ENCODE measurements around the gene HSP90B1. TPM values are rescaled to one million over a fixed set of nuclear protein-coding genes. Genes with fewer than 3 reads are reported as not detected.

HSP90B1 gene
- total RNA-seq, 1 experiment from 2014 or later = 864 TPM

DNA sequence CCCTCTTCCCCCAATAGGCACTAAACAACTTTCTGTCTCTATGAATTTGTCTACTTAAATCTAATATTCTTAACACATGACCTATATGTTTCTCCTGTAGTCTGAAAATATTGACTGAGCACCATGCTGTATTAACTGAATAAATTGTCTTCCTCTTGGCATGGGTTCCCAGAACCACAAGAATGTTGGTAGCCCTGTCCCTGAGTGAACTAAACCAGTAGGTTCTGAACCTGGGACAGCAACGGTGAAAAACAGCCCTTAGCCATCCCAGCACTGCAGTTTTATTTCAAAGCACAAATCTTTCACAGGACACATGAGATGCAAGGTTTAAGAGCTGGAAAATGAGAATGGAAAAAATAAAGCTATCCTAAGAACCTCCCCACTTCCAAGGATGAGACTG, 20.4 kb upstream of the HSP90B1 start:
- no peak overlapping the region for H3K27ac Mint-ChIP-seq
- H3K4me3 Mint-ChIP-seq = no peak overlapping the region
- H3K4me1 Mint-ChIP-seq = peaks cover 6% of the 10 kb centered on the region
- TF ChIP-seq ZNF317 (CRISPR knock-in tag; IDR thresholded peaks at IDR 0.05; ENCODE audit: borderline replicate concordance, low read depth) = no peak
- no peak for TF ChIP-seq SOX15 (CRISPR knock-in tag; IDR thresholded peaks at IDR 0.05)
- no peak for TF ChIP-seq ETV6 (CRISPR knock-in tag; IDR thresholded peaks at IDR 0.05)
- TF ChIP-seq, protein P1, sequence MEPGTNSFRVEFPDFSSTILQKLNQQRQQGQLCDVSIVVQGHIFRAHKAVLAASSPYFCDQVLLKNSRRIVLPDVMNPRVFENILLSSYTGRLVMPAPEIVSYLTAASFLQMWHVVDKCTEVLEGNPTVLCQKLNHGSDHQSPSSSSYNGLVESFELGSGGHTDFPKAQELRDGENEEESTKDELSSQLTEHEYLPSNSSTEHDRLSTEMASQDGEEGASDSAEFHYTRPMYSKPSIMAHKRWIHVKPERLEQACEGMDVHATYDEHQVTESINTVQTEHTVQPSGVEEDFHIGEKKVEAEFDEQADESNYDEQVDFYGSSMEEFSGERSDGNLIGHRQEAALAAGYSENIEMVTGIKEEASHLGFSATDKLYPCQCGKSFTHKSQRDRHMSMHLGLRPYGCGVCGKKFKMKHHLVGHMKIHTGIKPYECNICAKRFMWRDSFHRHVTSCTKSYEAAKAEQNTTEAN (CRISPR knock-in tag; IDR thresholded peaks at IDR 0.05) = no peak
- no peak for TF ChIP-seq ZNF138 (CRISPR knock-in tag; conservative IDR thresholded peaks at IDR 0.05)
- no peak for TF ChIP-seq ZNF416 (CRISPR knock-in tag; IDR thresholded peaks at IDR 0.05)
- TF ChIP-seq ELF4 (CRISPR knock-in tag; IDR thresholded peaks at IDR 0.05; ENCODE audit: low read depth) = no peak
- no peak for TF ChIP-seq ZNF423 (CRISPR knock-in tag; IDR thresholded peaks at IDR 0.05)
- TF ChIP-seq, protein P2, sequence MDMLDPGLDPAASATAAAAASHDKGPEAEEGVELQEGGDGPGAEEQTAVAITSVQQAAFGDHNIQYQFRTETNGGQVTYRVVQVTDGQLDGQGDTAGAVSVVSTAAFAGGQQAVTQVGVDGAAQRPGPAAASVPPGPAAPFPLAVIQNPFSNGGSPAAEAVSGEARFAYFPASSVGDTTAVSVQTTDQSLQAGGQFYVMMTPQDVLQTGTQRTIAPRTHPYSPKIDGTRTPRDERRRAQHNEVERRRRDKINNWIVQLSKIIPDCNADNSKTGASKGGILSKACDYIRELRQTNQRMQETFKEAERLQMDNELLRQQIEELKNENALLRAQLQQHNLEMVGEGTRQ (CRISPR knock-in tag; IDR thresholded peaks at IDR 0.05) = no peak
- no peak for TF ChIP-seq SMAD4 (CRISPR knock-in tag; IDR thresholded peaks at IDR 0.05)
- TF ChIP-seq, protein P3, sequence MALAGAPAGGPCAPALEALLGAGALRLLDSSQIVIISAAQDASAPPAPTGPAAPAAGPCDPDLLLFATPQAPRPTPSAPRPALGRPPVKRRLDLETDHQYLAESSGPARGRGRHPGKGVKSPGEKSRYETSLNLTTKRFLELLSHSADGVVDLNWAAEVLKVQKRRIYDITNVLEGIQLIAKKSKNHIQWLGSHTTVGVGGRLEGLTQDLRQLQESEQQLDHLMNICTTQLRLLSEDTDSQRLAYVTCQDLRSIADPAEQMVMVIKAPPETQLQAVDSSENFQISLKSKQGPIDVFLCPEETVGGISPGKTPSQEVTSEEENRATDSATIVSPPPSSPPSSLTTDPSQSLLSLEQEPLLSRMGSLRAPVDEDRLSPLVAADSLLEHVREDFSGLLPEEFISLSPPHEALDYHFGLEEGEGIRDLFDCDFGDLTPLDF (CRISPR knock-in tag; IDR thresholded peaks at IDR 0.05) = no peak
- TF ChIP-seq, protein P4, sequence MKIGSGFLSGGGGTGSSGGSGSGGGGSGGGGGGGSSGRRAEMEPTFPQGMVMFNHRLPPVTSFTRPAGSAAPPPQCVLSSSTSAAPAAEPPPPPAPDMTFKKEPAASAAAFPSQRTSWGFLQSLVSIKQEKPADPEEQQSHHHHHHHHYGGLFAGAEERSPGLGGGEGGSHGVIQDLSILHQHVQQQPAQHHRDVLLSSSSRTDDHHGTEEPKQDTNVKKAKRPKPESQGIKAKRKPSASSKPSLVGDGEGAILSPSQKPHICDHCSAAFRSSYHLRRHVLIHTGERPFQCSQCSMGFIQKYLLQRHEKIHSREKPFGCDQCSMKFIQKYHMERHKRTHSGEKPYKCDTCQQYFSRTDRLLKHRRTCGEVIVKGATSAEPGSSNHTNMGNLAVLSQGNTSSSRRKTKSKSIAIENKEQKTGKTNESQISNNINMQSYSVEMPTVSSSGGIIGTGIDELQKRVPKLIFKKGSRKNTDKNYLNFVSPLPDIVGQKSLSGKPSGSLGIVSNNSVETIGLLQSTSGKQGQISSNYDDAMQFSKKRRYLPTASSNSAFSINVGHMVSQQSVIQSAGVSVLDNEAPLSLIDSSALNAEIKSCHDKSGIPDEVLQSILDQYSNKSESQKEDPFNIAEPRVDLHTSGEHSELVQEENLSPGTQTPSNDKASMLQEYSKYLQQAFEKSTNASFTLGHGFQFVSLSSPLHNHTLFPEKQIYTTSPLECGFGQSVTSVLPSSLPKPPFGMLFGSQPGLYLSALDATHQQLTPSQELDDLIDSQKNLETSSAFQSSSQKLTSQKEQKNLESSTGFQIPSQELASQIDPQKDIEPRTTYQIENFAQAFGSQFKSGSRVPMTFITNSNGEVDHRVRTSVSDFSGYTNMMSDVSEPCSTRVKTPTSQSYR (CRISPR knock-in tag; IDR thresholded peaks at IDR 0.05) = no peak
- TF ChIP-seq, protein P5, sequence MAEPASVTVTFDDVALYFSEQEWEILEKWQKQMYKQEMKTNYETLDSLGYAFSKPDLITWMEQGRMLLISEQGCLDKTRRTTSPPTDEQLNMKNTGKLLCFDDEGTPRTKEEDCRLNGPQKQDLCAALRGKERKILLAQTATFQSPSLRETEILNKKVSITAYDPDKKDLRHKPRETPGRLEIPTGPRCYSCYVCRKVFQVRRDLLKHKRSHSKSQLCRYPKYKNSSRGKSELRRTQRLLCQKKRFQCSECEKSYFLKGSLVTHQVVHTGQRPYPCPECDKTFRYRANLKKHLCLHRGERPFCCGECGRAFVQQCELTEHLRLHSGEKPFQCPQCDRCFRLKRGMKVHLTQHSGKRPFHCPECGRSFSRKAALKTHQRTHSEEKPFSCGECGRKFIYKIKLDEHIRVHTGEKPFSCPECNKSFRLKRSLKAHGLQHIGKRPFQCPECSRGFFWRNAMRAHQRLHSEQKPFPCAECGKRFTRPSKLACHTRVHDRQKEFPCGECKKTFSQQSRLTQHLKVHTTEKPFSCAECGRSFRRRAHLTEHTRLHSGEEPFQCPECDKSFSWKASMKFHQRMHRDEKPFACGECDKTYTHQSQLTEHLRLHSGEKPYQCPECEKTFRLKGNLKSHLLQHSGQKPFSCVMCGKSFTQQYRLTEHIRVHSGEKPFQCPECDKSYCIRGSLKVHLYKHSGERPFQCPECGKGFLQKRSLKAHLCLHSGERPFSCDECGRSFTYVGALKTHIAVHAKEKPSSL (CRISPR knock-in tag; conservative IDR thresholded peaks at IDR 0.05) = no peak
- TF ChIP-seq, protein P6, sequence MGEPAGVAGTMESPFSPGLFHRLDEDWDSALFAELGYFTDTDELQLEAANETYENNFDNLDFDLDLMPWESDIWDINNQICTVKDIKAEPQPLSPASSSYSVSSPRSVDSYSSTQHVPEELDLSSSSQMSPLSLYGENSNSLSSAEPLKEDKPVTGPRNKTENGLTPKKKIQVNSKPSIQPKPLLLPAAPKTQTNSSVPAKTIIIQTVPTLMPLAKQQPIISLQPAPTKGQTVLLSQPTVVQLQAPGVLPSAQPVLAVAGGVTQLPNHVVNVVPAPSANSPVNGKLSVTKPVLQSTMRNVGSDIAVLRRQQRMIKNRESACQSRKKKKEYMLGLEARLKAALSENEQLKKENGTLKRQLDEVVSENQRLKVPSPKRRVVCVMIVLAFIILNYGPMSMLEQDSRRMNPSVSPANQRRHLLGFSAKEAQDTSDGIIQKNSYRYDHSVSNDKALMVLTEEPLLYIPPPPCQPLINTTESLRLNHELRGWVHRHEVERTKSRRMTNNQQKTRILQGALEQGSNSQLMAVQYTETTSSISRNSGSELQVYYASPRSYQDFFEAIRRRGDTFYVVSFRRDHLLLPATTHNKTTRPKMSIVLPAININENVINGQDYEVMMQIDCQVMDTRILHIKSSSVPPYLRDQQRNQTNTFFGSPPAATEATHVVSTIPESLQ (CRISPR knock-in tag; IDR thresholded peaks at IDR 0.05) = no peak
- TF ChIP-seq, protein P7, sequence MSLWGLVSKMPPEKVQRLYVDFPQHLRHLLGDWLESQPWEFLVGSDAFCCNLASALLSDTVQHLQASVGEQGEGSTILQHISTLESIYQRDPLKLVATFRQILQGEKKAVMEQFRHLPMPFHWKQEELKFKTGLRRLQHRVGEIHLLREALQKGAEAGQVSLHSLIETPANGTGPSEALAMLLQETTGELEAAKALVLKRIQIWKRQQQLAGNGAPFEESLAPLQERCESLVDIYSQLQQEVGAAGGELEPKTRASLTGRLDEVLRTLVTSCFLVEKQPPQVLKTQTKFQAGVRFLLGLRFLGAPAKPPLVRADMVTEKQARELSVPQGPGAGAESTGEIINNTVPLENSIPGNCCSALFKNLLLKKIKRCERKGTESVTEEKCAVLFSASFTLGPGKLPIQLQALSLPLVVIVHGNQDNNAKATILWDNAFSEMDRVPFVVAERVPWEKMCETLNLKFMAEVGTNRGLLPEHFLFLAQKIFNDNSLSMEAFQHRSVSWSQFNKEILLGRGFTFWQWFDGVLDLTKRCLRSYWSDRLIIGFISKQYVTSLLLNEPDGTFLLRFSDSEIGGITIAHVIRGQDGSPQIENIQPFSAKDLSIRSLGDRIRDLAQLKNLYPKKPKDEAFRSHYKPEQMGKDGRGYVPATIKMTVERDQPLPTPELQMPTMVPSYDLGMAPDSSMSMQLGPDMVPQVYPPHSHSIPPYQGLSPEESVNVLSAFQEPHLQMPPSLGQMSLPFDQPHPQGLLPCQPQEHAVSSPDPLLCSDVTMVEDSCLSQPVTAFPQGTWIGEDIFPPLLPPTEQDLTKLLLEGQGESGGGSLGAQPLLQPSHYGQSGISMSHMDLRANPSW (CRISPR knock-in tag; conservative IDR thresholded peaks at IDR 0.05; ENCODE audit: low read depth) = no peak
- no peak for TF ChIP-seq TP53 (CRISPR knock-in tag; IDR thresholded peaks at IDR 0.05)
- TF ChIP-seq, protein P8, sequence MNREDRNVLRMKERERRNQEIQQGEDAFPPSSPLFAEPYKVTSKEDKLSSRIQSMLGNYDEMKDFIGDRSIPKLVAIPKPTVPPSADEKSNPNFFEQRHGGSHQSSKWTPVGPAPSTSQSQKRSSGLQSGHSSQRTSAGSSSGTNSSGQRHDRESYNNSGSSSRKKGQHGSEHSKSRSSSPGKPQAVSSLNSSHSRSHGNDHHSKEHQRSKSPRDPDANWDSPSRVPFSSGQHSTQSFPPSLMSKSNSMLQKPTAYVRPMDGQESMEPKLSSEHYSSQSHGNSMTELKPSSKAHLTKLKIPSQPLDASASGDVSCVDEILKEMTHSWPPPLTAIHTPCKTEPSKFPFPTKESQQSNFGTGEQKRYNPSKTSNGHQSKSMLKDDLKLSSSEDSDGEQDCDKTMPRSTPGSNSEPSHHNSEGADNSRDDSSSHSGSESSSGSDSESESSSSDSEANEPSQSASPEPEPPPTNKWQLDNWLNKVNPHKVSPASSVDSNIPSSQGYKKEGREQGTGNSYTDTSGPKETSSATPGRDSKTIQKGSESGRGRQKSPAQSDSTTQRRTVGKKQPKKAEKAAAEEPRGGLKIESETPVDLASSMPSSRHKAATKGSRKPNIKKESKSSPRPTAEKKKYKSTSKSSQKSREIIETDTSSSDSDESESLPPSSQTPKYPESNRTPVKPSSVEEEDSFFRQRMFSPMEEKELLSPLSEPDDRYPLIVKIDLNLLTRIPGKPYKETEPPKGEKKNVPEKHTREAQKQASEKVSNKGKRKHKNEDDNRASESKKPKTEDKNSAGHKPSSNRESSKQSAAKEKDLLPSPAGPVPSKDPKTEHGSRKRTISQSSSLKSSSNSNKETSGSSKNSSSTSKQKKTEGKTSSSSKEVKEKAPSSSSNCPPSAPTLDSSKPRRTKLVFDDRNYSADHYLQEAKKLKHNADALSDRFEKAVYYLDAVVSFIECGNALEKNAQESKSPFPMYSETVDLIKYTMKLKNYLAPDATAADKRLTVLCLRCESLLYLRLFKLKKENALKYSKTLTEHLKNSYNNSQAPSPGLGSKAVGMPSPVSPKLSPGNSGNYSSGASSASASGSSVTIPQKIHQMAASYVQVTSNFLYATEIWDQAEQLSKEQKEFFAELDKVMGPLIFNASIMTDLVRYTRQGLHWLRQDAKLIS (CRISPR knock-in tag; IDR thresholded peaks at IDR 0.05; ENCODE audit: borderline replicate concordance) = no peak
- ATAC-seq = no peak
- CTCF ChIA-PET = interaction anchor here (0.6 to 0.7 kb wide), 2 partner anchors 31 to 41 kb away, joined by 3 read pairs; no protein-coding TSS in a partner anchor
- H3K36me3 Mint-ChIP-seq = no peaks in the 10 kb centered on the region
- H3K27me3 Mint-ChIP-seq (ENCODE audit: low read depth) = peaks cover 6% of the 10 kb centered on the region
- no peak for DNase-seq (ENCODE audit: low spot score)
- POLR2A ChIA-PET = no interaction called here
- H3K9me3 Mint-ChIP-seq = no peaks in the 10 kb centered on the region
